Measurements from ENCODE around the gene SCAMP4. TPM values are rescaled to one million over a fixed set of nuclear protein-coding genes. Genes with fewer than 3 reads are reported as not detected.
A peak's percentile ranks its signal among the peaks of the same experiment; 100 is the strongest.

SCAMP4 gene
- total and polyA plus RNA-seq, 9 of the 15 experiments (the other 6 are each of a cell fraction or from before 2014, with no cell fraction given), result 0.81 to 45.9 (median 12.8) TPM

DNA sequence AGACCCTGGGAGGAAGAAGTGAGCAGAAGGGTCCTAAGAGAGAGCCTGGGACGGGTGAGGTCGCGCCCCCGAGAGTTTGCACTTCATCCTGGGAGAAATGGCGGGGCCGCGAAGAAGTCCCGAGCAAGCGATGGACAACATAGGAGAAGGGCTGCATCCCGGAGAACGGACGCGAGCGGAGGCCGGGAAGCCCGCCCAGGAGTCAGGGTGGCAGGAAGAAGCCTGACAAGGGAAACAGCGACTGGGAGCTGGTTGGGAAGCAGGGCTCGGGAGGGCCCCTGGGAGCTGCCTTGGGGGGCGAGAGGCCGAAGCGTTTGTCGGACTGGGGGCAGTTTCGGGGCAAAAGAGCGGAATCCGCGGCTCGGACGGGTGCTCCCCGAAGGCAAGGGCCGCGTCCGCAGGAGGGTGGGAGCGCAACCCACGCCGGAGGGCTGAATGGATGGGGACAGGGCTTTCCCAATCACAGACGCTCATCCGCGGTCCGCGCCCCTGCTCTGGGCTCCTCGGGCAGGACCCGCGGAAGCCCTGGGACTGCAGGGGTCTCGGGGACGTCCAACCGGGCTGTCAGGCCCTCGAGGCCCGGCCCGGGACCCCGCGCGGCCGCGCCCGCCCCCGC, 20.4 kb upstream of the SCAMP4 start (continued):
- TF ChIP-seq, protein P1, sequence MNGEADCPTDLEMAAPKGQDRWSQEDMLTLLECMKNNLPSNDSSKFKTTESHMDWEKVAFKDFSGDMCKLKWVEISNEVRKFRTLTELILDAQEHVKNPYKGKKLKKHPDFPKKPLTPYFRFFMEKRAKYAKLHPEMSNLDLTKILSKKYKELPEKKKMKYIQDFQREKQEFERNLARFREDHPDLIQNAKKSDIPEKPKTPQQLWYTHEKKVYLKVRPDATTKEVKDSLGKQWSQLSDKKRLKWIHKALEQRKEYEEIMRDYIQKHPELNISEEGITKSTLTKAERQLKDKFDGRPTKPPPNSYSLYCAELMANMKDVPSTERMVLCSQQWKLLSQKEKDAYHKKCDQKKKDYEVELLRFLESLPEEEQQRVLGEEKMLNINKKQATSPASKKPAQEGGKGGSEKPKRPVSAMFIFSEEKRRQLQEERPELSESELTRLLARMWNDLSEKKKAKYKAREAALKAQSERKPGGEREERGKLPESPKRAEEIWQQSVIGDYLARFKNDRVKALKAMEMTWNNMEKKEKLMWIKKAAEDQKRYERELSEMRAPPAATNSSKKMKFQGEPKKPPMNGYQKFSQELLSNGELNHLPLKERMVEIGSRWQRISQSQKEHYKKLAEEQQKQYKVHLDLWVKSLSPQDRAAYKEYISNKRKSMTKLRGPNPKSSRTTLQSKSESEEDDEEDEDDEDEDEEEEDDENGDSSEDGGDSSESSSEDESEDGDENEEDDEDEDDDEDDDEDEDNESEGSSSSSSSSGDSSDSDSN (IDR thresholded peaks at IDR 0.05; ENCODE audit: borderline replicate concordance in 1 of 2, low read depth in 2 of 2, low read length in 2 of 2), result 0 out of 4 replicates have a peak, but pooled peaks of 1 of the 2 experiments have one; percentile 27
- TF ChIP-seq ZFX (CRISPR knock-in tag; IDR thresholded peaks at IDR 0.05) (peak; percentile 42; the same call in 1 of the 2 replicates), RBBP5 (IDR thresholded peaks at IDR 0.05; ENCODE audit: borderline replicate concordance, insufficient read depth, low read length, poor library complexity, severe bottlenecking) (peak; percentile 87), SP1 (CRISPR knock-in tag; IDR thresholded peaks at IDR 0.05) (0 out of 2 replicates have a peak, but pooled peaks have one; percentile 28), HMGN3 (IDR thresholded peaks at IDR 0.05; ENCODE audit: borderline replicate concordance, extremely low read depth, insufficient read length, low read depth, low read length) (peak; percentile 19), KDM5B (IDR thresholded peaks at IDR 0.05; ENCODE audit: insufficient replicate concordance, low read depth, low read length) (peak; percentile 8), NR2C2 (CRISPR knock-in tag; IDR thresholded peaks at IDR 0.05) (no peak), NR2C2 (tag; IDR thresholded peaks at IDR 0.05) (no peak), CHCHD3 (CRISPR knock-in tag; IDR thresholded peaks at IDR 0.05) (no peak), FOXA3 (CRISPR knock-in tag; conservative IDR thresholded peaks at IDR 0.05 in 1 of 2, IDR thresholded peaks at IDR 0.05 in 1 of 2) (0 out of 4 replicates have a peak, but pooled peaks of 1 of the 2 experiments have one; percentile 14)
- TF ChIP-seq, protein P2, sequence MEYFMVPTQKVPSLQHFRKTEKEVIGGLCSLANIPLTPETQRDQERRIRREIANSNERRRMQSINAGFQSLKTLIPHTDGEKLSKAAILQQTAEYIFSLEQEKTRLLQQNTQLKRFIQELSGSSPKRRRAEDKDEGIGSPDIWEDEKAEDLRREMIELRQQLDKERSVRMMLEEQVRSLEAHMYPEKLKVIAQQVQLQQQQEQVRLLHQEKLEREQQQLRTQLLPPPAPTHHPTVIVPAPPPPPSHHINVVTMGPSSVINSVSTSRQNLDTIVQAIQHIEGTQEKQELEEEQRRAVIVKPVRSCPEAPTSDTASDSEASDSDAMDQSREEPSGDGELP (CRISPR knock-in tag; IDR thresholded peaks at IDR 0.05; ENCODE audit: borderline replicate concordance), result peak; percentile 7; the same call in 1 of the 2 replicates
- TF ChIP-seq, protein P3, sequence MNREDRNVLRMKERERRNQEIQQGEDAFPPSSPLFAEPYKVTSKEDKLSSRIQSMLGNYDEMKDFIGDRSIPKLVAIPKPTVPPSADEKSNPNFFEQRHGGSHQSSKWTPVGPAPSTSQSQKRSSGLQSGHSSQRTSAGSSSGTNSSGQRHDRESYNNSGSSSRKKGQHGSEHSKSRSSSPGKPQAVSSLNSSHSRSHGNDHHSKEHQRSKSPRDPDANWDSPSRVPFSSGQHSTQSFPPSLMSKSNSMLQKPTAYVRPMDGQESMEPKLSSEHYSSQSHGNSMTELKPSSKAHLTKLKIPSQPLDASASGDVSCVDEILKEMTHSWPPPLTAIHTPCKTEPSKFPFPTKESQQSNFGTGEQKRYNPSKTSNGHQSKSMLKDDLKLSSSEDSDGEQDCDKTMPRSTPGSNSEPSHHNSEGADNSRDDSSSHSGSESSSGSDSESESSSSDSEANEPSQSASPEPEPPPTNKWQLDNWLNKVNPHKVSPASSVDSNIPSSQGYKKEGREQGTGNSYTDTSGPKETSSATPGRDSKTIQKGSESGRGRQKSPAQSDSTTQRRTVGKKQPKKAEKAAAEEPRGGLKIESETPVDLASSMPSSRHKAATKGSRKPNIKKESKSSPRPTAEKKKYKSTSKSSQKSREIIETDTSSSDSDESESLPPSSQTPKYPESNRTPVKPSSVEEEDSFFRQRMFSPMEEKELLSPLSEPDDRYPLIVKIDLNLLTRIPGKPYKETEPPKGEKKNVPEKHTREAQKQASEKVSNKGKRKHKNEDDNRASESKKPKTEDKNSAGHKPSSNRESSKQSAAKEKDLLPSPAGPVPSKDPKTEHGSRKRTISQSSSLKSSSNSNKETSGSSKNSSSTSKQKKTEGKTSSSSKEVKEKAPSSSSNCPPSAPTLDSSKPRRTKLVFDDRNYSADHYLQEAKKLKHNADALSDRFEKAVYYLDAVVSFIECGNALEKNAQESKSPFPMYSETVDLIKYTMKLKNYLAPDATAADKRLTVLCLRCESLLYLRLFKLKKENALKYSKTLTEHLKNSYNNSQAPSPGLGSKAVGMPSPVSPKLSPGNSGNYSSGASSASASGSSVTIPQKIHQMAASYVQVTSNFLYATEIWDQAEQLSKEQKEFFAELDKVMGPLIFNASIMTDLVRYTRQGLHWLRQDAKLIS (CRISPR knock-in tag; IDR thresholded peaks at IDR 0.05), result peak; percentile 55; the same call in 1 of the 2 replicates

Data from K562 (cell line).